Skeletal muscle cell (primary cell): ENCODE data around the gene GALNT16.
"Not testable (repeated sequence)": the region's sequence is repeated elsewhere in the genome, so short reads cannot be mapped to it uniquely, and the experiment has no call there.

Experiments
- DNase-seq: peaks from one replicate; pipeline ENCODE4 v3.0.0-alpha.2; 2010; ENCODE audit warnings: low read depth
- H3K4me3 ChIP-seq: 2 replicates; pipeline ENCODE4 v1.5.1; 2011; ENCODE audit warnings: low read depth, mild to moderate bottlenecking, control low read depth, low read length, moderate library complexity

GALNT16 gene

DNA sequence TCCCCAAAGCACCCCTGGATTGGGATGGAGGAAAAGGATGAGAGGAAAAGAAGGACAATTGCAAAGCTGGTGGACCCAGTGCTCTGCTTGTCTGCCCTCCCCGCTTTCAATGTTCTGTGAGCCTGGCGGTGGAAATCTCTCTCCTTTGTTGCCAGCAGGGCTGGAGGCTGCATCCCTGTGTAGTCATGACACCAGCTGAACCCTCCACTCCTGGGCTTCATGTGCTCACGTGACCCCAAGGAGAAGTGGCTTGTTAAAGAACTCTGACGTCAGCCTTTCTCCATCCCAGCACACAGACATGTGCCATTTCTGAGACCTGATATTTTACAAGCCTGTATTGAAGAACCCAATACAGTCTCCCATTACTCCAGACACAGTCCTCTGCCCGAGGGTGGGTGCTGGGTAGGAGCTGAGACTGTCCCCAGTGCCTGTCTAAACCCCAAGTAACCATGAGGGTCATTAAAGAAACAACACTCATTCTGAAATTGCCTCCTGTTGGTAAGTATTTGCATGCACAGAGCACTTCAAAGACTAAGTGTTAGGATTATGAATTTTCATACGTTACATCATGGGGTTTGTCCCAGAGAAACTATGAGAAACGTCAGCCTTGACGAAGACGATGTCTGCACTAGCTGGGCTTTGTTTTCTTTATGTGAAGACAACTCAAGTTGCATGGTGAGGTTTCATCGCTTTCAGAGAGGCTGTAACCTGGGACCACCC, 21.7 kb downstream of the GALNT16 start:
- no peak for DNase-seq
- no peak overlapping the region for H3K4me3 ChIP-seq

DNA sequence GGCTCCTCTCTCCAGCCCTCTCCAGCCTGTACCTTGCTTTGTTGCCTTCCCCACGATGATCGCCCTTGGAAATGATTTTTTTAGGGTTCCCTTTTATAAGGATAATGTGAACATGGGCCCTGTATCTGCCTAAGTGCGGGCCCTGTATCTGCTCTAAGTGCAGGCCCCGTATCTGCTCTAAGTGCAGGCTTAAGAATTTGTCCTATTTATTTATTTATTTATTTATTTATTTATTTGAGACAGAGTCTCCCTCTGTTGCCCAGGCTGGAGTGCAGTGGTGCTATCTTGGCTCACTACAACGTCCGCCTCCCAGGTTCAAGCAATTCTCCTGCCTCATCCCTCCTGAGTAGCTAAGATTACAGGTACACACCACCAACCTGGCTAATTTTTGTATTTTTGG, 22.5 kb downstream of the GALNT16 start:
- no peak overlapping the region for H3K4me3 ChIP-seq
- DNase-seq: no peak

DNA sequence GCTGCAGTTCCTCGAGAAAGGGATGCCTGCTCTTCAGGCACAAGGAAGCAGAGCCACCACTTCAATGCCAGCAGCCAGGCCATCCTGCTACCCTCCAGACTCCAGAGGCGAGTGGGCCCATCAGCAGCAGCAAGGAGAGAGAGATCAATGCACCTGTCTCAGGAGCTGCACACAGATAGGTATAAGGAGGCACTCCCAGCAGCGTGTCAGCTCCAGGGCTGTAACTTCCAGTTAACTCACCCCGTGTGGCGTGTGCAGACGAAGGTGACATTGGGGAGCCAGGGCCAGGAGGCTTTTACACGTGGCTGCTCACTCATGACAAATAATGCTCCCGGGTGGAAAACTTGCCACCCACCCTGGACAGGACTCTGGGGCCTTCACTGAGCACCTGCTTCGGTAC, 24.2 kb downstream of the GALNT16 start:
- no peak overlapping the region for H3K4me3 ChIP-seq
- no peak for DNase-seq

DNA sequence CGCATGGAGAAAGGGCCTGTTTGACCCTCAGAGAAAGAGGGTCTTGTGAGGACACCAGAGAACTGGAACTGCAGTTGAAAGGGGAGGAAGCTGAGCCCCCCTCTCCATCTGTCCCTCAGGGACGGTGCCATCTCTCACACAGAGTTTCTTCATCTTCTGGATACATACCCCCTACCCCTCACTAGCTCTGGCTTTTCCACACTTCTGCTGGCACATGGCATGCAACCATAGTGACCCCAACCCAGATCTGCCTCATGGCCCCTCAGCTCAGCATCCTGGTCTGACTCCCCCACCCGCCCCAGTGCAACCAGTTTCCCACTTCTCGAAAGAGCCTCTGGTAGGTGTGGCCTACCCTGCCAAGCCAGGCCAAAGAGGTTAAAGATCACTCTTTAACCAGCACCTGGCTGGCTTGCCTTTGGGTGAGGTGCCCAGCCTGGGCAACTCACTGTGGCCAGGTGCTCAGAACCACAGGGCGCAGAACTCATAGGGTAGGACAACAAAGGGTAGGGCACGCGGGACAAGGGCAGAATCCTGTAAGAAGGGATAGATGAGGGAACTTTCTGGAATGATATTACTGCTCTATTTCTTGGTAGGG, 25.8 kb downstream of the GALNT16 start:
- no peak for DNase-seq
- no peak overlapping the region for H3K4me3 ChIP-seq

DNA sequence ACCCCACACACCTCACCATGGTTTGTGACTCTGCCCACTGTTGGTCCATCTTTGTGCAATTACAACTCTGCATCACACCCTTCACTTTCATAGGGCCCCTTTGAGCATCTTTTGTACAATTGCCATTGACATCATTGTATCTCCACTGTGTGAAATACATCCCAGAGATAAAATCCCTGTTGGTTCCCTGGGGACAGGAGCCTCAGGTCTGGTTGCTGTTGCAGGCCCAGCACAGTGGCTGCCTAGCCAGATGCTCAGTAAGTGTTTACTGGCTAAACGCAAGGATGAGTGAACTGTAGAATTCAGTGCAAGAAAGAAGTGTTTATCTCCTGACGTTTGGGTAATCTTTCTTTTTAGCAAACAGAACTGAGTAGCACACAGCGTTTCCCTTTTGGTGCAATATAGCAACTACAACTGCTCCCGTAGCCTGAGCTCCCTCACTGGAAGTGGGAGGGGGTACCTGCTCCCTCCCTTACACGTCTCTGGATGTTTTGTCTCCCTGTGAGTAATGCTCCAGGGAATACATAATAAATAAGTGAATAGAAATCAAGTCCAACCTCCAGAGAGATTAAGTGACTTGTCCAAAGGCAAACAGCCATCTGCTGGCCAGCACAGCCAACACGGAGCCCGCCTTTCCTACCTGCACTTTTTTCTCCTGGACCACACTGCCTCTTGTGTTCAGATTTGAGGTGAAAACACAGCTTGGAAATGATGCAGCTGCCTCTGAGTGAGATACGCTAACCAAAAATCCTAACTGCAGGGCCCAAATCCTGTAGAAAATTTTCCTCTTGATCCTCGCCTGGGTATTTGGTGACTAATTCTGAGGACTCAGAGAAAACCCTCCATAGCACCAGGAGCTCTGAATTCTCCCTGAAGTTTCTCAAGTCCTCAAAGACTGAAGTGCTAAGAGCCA, 27.4 kb downstream of the GALNT16 start:
- DNase-seq: no peak
- no peak overlapping the region for H3K4me3 ChIP-seq

DNA sequence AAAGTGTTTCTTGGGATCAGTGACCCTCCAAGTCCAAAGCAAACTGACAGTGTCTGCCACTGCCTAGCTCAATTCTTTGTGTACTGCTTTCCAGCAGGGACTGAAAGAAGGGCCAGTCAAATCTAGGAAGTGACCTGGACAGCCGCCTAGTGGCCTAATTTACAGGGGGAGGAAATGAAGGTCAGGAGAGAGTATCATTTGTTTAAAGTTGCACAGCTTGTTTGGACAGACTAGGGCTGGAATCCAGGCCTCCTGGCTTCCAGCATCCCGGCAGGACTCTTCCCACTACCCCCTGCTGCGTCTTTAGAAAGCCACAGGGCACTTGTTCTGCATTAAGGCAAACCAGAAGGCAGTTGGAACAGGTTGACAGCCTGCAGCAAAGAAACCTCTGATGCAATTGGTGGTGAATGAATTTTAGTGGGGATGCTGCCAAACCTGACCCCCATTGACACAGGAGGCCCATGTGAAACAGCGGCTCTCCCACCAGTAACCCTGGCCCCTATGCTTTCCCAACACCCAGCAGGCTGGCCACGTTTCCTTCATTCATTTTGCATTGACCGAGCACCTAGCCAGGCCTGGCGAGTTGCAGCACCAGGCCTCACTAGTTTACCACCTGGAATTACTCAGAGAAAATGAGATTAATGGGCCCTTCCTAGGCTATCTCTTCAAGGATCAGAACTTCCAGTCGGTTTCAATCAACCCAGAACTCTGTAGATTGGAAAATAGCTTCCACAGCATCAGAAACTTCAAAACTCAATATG, 28.2 kb downstream of the GALNT16 start:
- DNase-seq: peak; percentile 11
- no peak overlapping the region for H3K4me3 ChIP-seq

DNA sequence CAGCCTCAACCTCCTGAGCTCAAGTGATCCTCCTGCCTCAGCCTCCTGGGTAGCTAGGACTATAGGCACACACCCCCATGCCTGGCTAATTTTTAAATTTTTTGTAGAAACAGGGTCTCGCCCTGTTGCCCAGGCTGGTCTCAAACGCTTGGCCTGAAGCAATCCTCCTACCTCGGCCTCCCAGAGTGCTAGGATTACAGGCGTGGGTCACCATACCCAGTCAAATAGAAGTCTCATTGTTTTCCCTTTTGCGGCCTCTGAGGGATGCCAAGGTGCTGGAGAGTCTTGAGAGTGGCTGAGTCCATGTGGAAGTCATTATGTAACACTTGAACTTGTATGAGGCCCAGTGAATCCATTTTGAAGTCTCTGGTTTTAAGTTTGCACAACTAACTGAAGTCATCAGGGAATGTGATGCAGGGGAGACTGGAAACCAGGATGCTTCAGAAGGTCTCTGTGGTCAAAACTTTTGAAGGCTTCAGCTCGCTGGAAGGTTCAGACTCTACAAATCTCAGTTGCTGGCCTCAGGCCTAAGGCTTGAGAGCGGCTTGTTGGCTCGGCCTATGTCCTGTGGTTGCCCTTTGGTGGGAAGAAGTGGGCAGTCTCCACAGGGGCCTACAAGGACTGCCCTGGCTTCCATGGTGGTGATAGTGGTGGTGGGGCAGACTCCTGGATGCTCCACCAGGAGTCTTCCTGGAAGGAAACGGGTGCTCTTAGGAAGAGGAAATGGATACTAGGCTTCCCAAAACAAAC, 29.2 kb downstream of the GALNT16 start:
- no peak for DNase-seq
- H3K4me3 ChIP-seq: no peak overlapping the region

DNA sequence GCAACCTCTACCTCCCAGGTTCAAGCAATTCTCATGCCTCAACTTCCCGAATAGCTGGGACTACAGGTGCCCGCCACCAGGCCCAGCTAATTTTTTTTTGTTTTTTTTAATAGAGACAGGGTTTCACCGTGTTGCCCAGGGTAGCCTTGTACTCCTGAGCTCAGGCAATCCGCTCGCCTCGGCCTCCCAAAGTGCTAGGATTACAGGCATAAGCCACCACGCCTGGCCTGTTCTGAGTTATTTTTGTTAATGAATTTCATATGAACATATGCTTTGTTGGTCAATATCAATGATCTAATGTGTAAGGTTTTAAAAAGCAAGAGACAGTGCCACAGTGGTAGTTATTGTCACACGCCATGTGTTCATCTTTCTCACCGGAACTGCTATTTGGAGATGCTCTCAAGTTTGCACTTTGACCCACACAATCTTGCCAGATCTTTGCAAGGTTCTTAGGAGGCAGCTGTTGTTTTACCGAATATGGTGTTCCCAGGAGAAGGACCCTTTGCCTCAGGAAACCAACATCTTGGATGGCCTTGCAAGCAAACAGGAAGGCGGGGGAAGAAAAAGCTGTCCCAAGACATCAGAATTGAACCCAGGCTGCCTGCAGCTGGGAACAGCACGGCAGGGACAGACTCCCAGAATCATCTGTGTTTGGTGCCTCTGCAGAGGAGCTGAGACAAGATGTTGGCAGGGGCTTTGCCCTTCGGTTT, 30.0 kb downstream of the GALNT16 start:
- no peak for DNase-seq
- no peak overlapping the region for H3K4me3 ChIP-seq

DNA sequence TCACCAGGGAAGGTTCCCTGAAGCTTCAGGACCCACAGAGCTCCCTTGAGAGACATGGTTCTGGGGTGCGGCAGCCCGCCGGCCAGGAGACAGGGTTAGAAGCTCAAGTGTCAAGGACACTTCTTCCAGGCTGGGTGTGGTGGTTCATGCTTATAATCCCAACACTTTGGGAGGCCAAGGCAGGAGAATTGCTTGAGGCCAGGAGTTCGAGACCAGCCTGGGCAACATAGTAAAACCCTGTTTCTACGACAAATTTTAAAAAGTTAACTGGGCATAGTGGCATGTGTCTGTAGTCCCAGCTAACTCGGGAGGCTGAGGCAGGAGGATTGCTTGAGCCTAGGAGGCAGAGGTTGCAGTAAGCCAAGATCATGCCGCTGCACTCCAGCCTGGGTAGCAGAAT, 30.9 kb downstream of the GALNT16 start:
- not testable (repeated sequence) for DNase-seq, H3K4me3 ChIP-seq

DNA sequence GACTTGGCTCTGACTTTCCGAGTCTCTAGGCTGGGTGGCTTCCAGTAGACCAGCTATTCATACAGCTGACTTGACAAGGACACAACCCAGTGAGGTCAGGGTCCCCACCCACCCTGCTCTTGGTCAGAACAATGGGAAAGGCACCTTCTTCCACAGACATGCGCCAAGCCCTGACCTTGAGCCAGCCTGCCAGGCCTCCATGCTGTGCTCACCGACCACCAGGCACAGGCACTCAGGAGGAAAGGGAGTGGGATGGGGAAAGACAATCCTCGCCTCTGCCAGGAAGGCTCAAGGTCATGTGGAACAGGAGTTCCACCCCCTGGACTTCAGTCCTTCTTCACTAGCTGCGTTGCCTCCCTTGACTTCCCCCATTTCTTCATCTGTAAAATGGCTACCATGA, 31.4 kb downstream of the GALNT16 start:
- no peak overlapping the region for H3K4me3 ChIP-seq
- no peak for DNase-seq

DNA sequence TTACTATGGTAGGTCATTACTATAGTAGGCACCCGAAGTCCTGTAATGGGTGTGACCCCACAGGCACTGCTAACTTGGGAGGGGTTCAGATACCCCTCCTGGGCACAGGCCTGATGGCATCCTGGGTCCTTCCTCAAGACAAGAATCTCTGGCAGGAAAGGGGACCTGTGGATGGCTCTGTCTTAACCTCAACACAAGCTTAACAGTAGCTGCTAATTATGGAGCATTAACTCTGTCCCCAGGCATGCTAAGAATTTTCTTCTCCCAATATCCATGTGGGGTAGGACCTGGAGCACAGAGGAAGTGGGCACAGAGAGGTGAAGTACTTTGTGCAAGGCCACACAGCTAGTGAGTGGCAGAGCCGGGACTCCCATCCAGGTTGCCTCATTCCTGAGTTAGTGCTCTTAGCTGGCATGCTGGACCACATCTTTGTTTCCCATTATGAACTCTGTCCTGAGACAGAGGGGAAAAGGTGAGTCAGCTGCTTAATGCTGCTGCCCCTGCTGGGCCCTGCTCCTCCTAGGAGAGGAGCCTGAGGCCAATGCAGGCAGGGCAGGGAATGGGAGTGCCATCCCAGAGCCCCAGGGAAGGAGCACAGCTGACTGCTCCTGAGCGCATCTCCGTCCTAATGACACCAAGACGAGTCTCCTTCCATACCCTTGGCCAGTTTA, 32.1 kb downstream of the GALNT16 start:
- H3K4me3 ChIP-seq: no peak overlapping the region
- no peak for DNase-seq

DNA sequence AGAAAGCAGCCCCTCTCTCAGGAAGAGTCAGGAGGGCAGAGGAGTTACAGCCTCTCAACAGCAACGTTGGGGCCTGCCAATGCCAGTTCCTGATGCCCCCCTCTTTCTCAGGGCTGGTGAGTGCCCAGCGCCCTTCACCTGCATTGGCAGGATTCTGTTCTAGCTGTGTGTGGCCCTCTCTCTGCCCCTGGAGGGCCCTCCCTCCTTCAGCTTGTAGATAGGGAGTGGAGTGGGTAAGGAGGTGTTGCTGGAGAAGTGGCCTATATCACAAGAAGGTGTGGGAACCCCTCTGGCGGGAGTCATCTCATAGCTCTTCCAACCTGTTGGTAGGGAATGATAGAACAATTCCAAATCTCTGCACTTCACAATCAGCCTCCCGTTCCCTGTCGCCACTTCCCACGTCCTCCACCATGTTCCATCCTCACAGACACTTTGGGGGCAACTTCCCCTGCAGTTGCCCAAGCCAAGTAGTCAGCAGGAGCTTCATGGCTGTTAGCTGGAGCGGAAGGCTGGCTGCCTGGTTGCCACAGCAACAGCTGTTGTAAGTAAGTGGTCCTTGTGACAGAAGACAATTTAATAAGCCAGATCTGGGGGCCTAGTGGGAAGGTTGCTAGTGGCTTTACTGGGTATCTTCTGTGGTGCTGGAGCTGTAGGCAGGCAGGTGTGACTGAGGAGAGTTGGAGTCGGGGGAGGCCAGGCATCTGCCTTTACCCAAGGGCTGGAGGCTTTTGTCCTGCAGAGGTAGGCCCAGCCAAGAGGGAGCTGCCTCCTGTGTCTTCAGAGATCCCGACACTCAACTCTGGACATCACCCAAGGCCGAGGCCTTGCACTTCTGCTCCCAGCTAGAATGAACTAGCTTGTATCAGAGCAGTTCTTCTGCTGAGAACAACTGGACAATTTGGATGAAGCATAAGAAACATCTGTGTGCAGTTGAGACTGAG, 38.4 kb downstream of the GALNT16 start:
- H3K4me3 ChIP-seq: no peak overlapping the region

DNA sequence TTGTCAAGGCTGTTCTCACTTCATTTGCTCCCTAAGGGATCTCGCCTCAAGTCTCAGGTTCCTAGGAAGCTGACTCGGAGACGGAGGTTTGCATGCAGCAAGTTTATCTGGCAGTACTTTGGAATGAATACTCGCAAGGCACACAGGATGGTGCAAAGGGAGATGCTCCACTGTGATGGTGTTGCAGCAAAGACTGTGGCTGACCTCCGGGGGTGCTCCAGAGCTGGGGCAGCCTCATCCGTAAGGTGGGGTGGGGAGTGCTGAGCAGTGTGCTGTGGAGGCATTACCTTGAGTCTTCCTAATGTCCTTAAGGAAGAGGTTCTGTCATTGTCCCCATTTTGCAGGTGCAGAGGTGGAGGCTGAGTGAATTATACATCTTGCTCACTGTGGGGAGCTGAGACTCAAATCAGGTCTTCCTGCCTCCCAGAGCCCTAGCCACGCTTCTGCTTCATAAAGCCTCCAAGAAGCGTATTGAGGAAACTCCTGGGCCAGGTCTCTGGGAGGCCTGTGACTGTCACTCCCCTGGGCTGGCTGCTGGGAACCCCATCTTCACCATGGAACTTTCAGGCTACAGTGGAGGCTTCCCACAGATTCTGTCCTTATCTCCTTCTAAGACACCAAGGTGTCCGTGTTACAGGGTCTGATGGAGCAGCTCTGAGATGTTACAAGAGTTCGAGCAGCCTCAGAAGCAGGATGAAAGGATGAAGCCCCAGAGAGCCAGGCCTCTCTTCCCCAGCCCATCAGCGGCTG, 39.5 kb downstream of the GALNT16 start:
- DNase-seq: no peak
- no peak overlapping the region for H3K4me3 ChIP-seq

More for the DNA sequence above, 38.4 kb downstream of the GALNT16 start:
- DNase-seq: no peak

DNA sequence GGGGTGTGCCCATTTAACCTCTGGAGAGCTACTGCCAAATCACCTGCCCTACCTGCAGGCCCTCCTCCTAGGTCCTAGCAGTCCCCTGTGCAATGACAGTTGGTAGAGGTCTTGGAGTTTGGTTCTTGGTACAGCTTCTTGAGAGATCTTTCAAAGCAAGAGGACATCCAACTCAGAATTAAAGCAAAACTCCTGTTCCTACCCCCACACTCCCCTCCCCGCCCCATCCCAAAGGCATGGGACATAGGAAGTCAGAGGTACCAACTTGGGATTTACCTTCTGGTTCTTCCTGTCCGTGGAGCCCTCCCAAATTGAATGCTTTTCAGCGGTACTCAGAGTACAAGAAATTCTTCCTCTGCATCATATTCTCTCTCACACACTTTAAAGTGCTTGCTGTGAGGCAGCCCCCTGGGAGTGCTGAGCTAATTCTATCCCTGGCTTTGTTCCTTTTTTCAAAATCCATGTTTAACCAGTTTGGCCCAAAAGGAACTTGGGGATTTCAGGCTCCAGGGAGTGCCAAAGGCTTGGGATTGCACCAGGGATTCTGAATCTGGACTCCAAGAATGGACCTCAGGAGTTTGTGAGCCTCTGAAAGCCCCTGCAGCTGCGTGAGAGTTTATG, 40.8 kb downstream of the GALNT16 start:
- no peak for DNase-seq
- no peak overlapping the region for H3K4me3 ChIP-seq

DNA sequence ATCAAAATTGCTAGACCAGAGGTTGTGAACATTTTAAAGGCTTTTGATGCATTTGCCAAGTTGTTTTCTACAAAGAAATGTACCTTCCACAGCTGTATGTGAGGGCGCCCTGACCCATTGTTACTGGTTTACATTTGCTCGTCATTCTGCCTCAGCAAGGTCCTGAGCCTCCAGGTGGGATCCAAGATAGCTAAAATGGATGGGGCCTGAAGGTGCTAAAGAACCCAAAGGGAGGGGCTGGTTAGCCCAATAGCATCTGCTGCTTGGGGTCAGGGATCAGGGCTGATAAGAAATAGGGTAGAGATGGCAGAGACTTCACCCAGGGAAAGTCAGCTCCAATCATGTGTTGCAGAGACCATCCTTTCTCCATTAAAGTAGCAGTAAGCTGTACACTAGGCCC, 43.1 kb downstream of the GALNT16 start:
- no peak overlapping the region for H3K4me3 ChIP-seq
- no peak for DNase-seq

DNA sequence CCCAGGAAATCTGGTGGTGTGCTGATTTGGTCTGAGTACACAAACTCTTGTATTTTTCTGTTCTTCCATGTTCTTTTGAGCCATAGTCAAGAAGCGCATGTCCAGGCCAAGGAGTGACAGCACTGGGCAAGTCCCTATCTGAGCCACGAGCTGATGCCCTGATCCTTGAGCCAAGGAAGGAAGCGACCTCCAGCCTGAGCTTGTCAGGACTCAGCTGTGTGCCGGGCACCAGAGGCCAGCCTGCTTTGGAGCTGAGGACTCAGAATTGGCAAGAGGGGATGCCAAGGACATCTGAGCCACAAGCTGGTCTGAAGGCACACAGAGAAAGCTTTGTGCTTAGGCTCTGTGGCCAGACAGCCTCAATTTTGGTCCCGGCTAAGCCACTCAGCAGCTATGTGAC, 52.6 kb downstream of the GALNT16 start:
- H3K4me3 ChIP-seq: no peak overlapping the region
- DNase-seq: no peak
